HL-60/S4 treated with phorbol 12-myristate 13-acetate at 8.2 ng/mL for 4 days and 3 days (cell line): ENCODE data around the gene TFAP2B.

Source experiments
- in situ Hi-C: fragments of 300-500 bp; cut with MboI; formaldehyde crosslinking; loops from 2 replicates; pipeline ENCODE4 v1.15.0; 2022; ENCODE audit warnings: low sequenced_read_pairs

Gene TFAP2B

GRCh38 chr6:50846852-50847155 is 28.1 kb downstream of the TFAP2B start:
- in situ Hi-C loops, result no loop called here

- in situ Hi-C loops, result no loop called here
These were observed 29.4 kb downstream of the TFAP2B start for GRCh38 chr6:50847890-50848594.

- in situ Hi-C loops, result no loop called here
These were observed 30.5 kb downstream of the TFAP2B start for GRCh38 chr6:50848989-50849795.

- in situ Hi-C loops, result no loop called here
These were observed 31.1 kb downstream of the TFAP2B start for GRCh38 chr6:50849796-50850180.

- in situ Hi-C loops, result no loop called here
These were observed 31.8 kb downstream of the TFAP2B start for GRCh38 chr6:50850223-50851048.

GRCh38 chr6:50851049-50851845 is 32.6 kb downstream of the TFAP2B start:
- in situ Hi-C loops, result no loop called here

GRCh38 chr6:50853939-50854338 is 35.3 kb downstream of the TFAP2B start:
- in situ Hi-C loops, result no loop called here

GRCh38 chr6:50861692-50862091 is 43.0 kb downstream of the TFAP2B start:
- in situ Hi-C loops, result no loop called here

GRCh38 chr6:50862176-50862575 is 43.5 kb downstream of the TFAP2B start:
- in situ Hi-C loops, result no loop called here

GRCh38 chr6:50864601-50865000 is 45.9 kb downstream of the TFAP2B start:
- in situ Hi-C loops, result no loop called here

GRCh38 chr6:50868466-50868865 is 49.8 kb downstream of the TFAP2B start:
- in situ Hi-C loops, result no loop called here

GRCh38 chr6:50873167-50873566 is 54.5 kb downstream of the TFAP2B start:
- in situ Hi-C loops, result no loop called here

GRCh38 chr6:50884364-50884763 is 65.7 kb downstream of the TFAP2B start:
- in situ Hi-C loops, result no loop called here

- in situ Hi-C loops, result no loop called here
These were observed 68.4 kb downstream of the TFAP2B start for GRCh38 chr6:50887112-50887511.

- in situ Hi-C loops, result no loop called here
These were observed 70.8 kb downstream of the TFAP2B start for GRCh38 chr6:50889497-50889896.

GRCh38 chr6:50889935-50890334 is 71.3 kb downstream of the TFAP2B start:
- in situ Hi-C loops, result no loop called here

GRCh38 chr6:50890579-50890978 is 71.9 kb downstream of the TFAP2B start:
- in situ Hi-C loops, result no loop called here

- in situ Hi-C loops, result no loop called here
These were observed 72.6 kb downstream of the TFAP2B start for GRCh38 chr6:50891290-50891689.
